ENCODE results near the gene IKZF3. TPM values are rescaled to one million over a fixed set of nuclear protein-coding genes. Genes with fewer than 3 reads are reported as not detected.

IKZF3 gene
- total RNA-seq, 1 donor from 2014 or later = 0.34 TPM

DNA sequence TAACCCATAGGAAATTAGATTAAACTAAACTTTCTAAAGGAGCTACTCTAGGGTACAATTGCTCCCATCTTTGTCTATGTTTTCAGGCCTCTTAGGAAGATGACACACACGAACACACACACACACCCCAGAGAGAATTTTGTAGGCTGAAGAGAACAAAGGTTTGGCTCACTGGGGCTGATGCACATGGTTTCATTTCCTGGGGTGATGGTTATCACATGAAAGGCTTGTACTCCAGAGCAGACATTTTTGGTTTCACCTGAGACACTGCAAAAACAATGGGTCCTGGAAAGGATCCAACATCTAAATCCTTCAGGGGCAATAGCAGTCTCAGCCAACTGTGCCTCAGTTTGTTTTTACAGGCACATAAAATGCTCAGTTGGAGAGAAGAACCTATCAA is 63.6 kb downstream of the IKZF3 start:
- H2AFZ ChIP-seq (ENCODE audit: low read depth, low read length) = no peak overlapping the region
- Mint-ChIP-seq H3K9me3 (ENCODE audit: unreplicated experiment) (peaks cover 1% of the 10 kb centered on the region), H3K27ac (ENCODE audit: unreplicated experiment) (no peak overlapping the region), H3K4me3 (ENCODE audit: unreplicated experiment) (no peak overlapping the region), H3K36me3 (ENCODE audit: low read depth, unreplicated experiment) (no peaks in the 10 kb centered on the region), H3K4me1 (ENCODE audit: low read depth, unreplicated experiment) (peaks cover 3% of the 10 kb centered on the region), H3K27me3 (ENCODE audit: low read depth, unreplicated experiment) (peaks cover 4% of the 10 kb centered on the region)
- H3K4me2 ChIP-seq (ENCODE audit: low read length) = no peak overlapping the region
- no peaks in the 10 kb centered on the region for H4K20me1 ChIP-seq (ENCODE audit: insufficient read depth, low read length)
- H3K9me3 ChIP-seq (ENCODE audit: insufficient read depth, low read depth, low read length) = no peaks in the 10 kb centered on the region
- no peaks in the 10 kb centered on the region for H3K79me2 ChIP-seq (ENCODE audit: insufficient read depth, low read length)
- no peak overlapping the region for H3K4me3 ChIP-seq (ENCODE audit: insufficient read depth, low read depth, low read length)
- DNase-seq (ENCODE audit: low read depth) (no peak), FAIRE-seq (no peak)
- no peak for TF ChIP-seq EZH2 (IDR thresholded peaks at IDR 0.05; ENCODE audit: insufficient read depth, low read length)
- TF ChIP-seq, protein P1, sequence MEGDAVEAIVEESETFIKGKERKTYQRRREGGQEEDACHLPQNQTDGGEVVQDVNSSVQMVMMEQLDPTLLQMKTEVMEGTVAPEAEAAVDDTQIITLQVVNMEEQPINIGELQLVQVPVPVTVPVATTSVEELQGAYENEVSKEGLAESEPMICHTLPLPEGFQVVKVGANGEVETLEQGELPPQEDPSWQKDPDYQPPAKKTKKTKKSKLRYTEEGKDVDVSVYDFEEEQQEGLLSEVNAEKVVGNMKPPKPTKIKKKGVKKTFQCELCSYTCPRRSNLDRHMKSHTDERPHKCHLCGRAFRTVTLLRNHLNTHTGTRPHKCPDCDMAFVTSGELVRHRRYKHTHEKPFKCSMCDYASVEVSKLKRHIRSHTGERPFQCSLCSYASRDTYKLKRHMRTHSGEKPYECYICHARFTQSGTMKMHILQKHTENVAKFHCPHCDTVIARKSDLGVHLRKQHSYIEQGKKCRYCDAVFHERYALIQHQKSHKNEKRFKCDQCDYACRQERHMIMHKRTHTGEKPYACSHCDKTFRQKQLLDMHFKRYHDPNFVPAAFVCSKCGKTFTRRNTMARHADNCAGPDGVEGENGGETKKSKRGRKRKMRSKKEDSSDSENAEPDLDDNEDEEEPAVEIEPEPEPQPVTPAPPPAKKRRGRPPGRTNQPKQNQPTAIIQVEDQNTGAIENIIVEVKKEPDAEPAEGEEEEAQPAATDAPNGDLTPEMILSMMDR (IDR thresholded peaks at IDR 0.05; ENCODE audit: insufficient read depth, low read depth, low read length) = no peak
- no peaks in the 10 kb centered on the region for H3K4me1 ChIP-seq (ENCODE audit: insufficient read depth, low read length)
- no peak overlapping the region for H3K27ac ChIP-seq (ENCODE audit: low read depth, low read length)
- H3K9ac ChIP-seq (ENCODE audit: low read length) = no peak overlapping the region
- H3K36me3 ChIP-seq (ENCODE audit: insufficient read depth, low read length) = no peaks in the 10 kb centered on the region
- peaks cover 27% of the 10 kb centered on the region for H3K27me3 ChIP-seq (ENCODE audit: insufficient read depth, low read length)

DNA sequence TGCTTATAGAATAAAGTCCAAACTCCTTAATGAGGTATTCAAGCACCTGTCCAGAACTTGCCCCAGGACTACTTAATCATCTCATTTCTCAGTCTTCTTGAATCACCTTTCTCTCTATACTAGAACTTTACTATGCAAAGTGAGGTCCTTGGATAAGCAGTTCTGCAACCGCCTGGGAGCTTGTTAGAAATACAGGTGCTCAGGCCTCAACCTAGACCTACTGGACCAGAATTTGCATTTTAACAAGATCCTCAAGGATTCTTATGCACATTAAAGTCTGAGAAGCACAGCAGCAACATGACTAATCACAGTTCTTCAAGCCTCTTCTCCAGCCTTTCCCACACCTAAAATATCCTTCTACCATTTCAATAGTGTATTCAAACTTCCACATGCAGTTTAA is 64.7 kb downstream of the IKZF3 start:
- H3K27me3 Mint-ChIP-seq (ENCODE audit: low read depth, unreplicated experiment) = peaks cover 8% of the 10 kb centered on the region
- peaks cover 1% of the 10 kb centered on the region for H3K9me3 Mint-ChIP-seq (ENCODE audit: unreplicated experiment)
- no peaks in the 10 kb centered on the region for H3K36me3 Mint-ChIP-seq (ENCODE audit: low read depth, unreplicated experiment)
- H3K27me3 ChIP-seq (ENCODE audit: insufficient read depth, low read length) = peaks cover 24% of the 10 kb centered on the region
- H3K36me3 ChIP-seq (ENCODE audit: insufficient read depth, low read length) = no peaks in the 10 kb centered on the region
- H3K79me2 ChIP-seq (ENCODE audit: insufficient read depth, low read length) = no peaks in the 10 kb centered on the region
- H3K4me1 Mint-ChIP-seq (ENCODE audit: low read depth, unreplicated experiment) = peaks cover 3% of the 10 kb centered on the region
- H3K9me3 ChIP-seq (ENCODE audit: insufficient read depth, low read depth, low read length) = no peaks in the 10 kb centered on the region
- no peak overlapping the region for H3K4me3 Mint-ChIP-seq (ENCODE audit: unreplicated experiment)
- no peak overlapping the region for H2AFZ ChIP-seq (ENCODE audit: low read depth, low read length)
- H3K4me1 ChIP-seq (ENCODE audit: insufficient read depth, low read length) = no peaks in the 10 kb centered on the region
- H3K27ac Mint-ChIP-seq (ENCODE audit: unreplicated experiment) = no peak overlapping the region
- H3K27ac ChIP-seq (ENCODE audit: low read depth, low read length) = no peak overlapping the region
- no peaks in the 10 kb centered on the region for H4K20me1 ChIP-seq (ENCODE audit: insufficient read depth, low read length)
- FAIRE-seq (no peak), DNase-seq (ENCODE audit: low read depth) (no peak)
- H3K4me3 ChIP-seq (ENCODE audit: insufficient read depth, low read depth, low read length) = no peak overlapping the region
- H3K4me2 ChIP-seq (ENCODE audit: low read length) = no peak overlapping the region
- no peak for TF ChIP-seq EZH2 (IDR thresholded peaks at IDR 0.05; ENCODE audit: insufficient read depth, low read length)
- TF ChIP-seq, protein P1 (IDR thresholded peaks at IDR 0.05; ENCODE audit: insufficient read depth, low read depth, low read length) = no peak
- H3K9ac ChIP-seq (ENCODE audit: low read length) = no peak overlapping the region

DNA sequence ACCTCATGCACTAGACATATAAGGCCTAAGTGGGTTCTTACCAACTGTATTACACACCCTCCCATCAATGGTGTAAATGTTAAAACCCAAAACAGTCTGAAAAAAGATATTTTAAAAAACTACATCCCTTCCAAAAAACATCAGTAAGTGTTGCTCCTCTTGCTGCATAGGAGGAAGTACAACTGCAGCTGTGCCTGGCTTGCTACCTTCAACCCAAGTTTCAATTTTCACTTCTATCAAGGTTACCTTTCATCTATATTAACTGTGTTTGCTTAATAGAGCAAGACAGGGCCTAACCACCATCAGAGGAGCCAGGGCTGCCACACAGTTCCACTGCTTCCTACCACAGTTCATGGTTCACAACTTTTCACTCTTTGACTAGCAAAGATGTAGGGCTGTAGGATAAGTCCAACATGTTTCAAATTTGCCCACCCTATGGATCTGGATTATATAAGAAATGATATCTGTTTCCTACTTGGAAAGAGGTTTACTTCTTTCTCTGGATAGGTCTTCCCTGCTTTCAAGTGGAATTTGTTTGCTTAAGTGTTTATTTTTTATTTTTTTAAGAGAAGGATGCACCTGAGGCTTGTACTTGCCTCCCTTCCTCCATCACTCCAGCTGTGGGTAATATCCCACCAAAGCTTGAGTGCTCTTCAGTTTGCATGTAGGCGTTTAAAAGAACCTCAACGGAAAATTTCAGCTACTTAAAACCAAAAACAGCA is 69.7 kb downstream of the IKZF3 start:
- no peaks in the 10 kb centered on the region for H3K36me3 Mint-ChIP-seq (ENCODE audit: low read depth, unreplicated experiment)
- no peak overlapping the region for H3K4me2 ChIP-seq (ENCODE audit: low read length)
- peaks cover 1% of the 10 kb centered on the region for H3K9me3 Mint-ChIP-seq (ENCODE audit: unreplicated experiment)

More for the DNA sequence above, 69.7 kb downstream of the IKZF3 start:
- H3K27me3 ChIP-seq (ENCODE audit: insufficient read depth, low read length) = peaks cover 44% of the 10 kb centered on the region
- TF ChIP-seq EZH2 (IDR thresholded peaks at IDR 0.05; ENCODE audit: insufficient read depth, low read length) = no peak
- TF ChIP-seq, protein P1 (IDR thresholded peaks at IDR 0.05; ENCODE audit: insufficient read depth, low read depth, low read length) = no peak
- no peak for FAIRE-seq
- Mint-ChIP-seq H3K4me1 (ENCODE audit: low read depth, unreplicated experiment) (peaks cover 8% of the 10 kb centered on the region), H3K27ac (ENCODE audit: unreplicated experiment) (no peak overlapping the region), H3K27me3 (ENCODE audit: low read depth, unreplicated experiment) (peaks cover 12% of the 10 kb centered on the region), H3K4me3 (ENCODE audit: unreplicated experiment) (no peak overlapping the region)
- H3K27ac ChIP-seq (ENCODE audit: low read depth, low read length) = no peak overlapping the region
- no peaks in the 10 kb centered on the region for H3K79me2 ChIP-seq (ENCODE audit: insufficient read depth, low read length)
- H3K4me3 ChIP-seq (ENCODE audit: insufficient read depth, low read depth, low read length) = no peak overlapping the region
- no peaks in the 10 kb centered on the region for H3K4me1 ChIP-seq (ENCODE audit: insufficient read depth, low read length)
- no peak for DNase-seq (ENCODE audit: low read depth)
- H3K9ac ChIP-seq (ENCODE audit: low read length) = no peak overlapping the region
- H3K36me3 ChIP-seq (ENCODE audit: insufficient read depth, low read length) = no peaks in the 10 kb centered on the region
- H3K9me3 ChIP-seq (ENCODE audit: insufficient read depth, low read depth, low read length) = no peaks in the 10 kb centered on the region
- no peak overlapping the region for H2AFZ ChIP-seq (ENCODE audit: low read depth, low read length)
- H4K20me1 ChIP-seq (ENCODE audit: insufficient read depth, low read length) = no peaks in the 10 kb centered on the region
